Activated naive CD8-positive, alpha-beta T cell treated with anti-CD3 and anti-CD28 coated beads, Interleukin-2, amount 50 U/mL, for 24 hours (primary cell): ENCODE data around the gene DPY30.
"Not testable (repeated sequence)": the region's sequence is repeated elsewhere in the genome, so short reads cannot be mapped to it uniquely, and the experiment has no call there.

ENCODE experiments used
- ATAC-seq: fragments of 150-1000 bp; cut with Tn5 transposase; one replicate; pipeline ENCODE4 v1.10.0; 2021
- DNase-seq: peaks from one replicate; pipeline ENCODE4 v3.0.0; 2021
- H3K27ac Mint-ChIP-seq: one replicate; pipeline ENCODE4 v1.8.0; 2021; ENCODE audit warnings: mild to moderate bottlenecking, mixed read lengths
- H3K27me3 Mint-ChIP-seq: one replicate; pipeline ENCODE4 v1.8.0; 2021; ENCODE audit warnings: mixed read lengths
- H3K36me3 Mint-ChIP-seq: one replicate; pipeline ENCODE4 v1.8.0; 2021; ENCODE audit warnings: low read depth, mixed read lengths
- H3K4me1 Mint-ChIP-seq: one replicate; pipeline ENCODE4 v1.8.0; 2021; ENCODE audit warnings: mixed read lengths
- H3K4me3 Mint-ChIP-seq: one replicate; pipeline ENCODE4 v1.8.0; 2021; ENCODE audit warnings: mild to moderate bottlenecking, moderate library complexity, mixed read lengths
- H3K9me3 Mint-ChIP-seq: one replicate; pipeline ENCODE4 v1.8.0; 2021; ENCODE audit warnings: mixed read lengths

DPY30 gene

DNA sequence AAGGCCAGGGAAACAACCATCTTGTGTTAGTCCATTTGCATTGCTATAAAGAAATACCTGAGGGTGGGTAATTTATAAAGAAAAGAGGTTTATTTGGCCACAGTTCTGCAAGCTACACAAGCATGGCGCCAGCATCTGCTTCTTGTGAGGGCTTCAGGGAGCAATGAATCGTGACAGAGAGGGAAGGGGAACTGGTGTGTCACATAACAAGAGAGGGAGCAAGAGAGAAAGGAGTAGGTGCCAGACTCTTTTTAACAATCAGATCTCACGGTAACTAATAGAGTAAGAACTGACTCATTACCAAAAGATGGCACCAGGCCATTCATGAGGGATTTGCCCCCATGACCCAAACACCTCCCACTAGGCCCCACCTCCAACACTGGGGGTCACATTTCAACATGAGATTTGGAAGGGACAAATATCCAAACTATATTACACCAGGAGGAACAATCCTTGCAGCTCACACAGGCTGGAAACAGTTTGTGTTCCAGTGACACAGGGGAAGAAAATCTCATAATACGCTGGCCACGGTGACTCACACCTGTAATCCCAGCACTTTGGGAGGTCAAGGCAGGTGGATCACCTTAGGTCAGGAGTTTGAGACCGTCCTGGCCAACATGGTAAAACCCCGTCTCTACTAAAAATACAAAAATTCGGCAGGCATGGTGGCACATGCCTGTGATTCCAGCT, 5.3 kb downstream of the DPY30 start:
- not testable (repeated sequence) for H3K27me3 Mint-ChIP-seq, H3K4me3 Mint-ChIP-seq, ATAC-seq, DNase-seq, H3K9me3 Mint-ChIP-seq
- Mint-ChIP-seq H3K36me3 (peaks cover 17% of the 10 kb centered on the region), H3K4me1 (peaks cover 19% of the 10 kb centered on the region), H3K27ac (peak overlapping the region; percentile 28)

GRCh38 chr2:32018789-32019482, 20.7 kb downstream of the DPY30 start:
- not testable (repeated sequence) for H3K27me3 Mint-ChIP-seq, H3K4me3 Mint-ChIP-seq, H3K4me1 Mint-ChIP-seq, H3K9me3 Mint-ChIP-seq, H3K27ac Mint-ChIP-seq, DNase-seq, ATAC-seq, H3K36me3 Mint-ChIP-seq

- Mint-ChIP-seq H3K9me3 (no peaks in the 10 kb centered on the region), H3K4me1 (peaks cover 24% of the 10 kb centered on the region), H3K4me3 (no peak overlapping the region), H3K27me3 (no peaks in the 10 kb centered on the region), H3K36me3 (peaks cover 8% of the 10 kb centered on the region), H3K27ac (peak overlapping the region; percentile 17)
- no peak for ATAC-seq
- no peak for DNase-seq
These were observed 26.7 kb downstream of the DPY30 start for GRCh38 chr2:32012872-32013271.

GRCh38 chr2:32011485-32011960, 28.1 kb downstream of the DPY30 start:
- H3K9me3 Mint-ChIP-seq = peaks cover 4% of the 10 kb centered on the region
- no peak for ATAC-seq
- H3K27me3 Mint-ChIP-seq = no peaks in the 10 kb centered on the region
- H3K4me3 Mint-ChIP-seq = peak overlapping the region; percentile 84
- peak overlapping the region; percentile 92 for H3K27ac Mint-ChIP-seq
- H3K36me3 Mint-ChIP-seq = peaks cover 13% of the 10 kb centered on the region
- H3K4me1 Mint-ChIP-seq = peaks cover 34% of the 10 kb centered on the region
- no peak for DNase-seq

GRCh38 chr2:32010670-32011484, 28.7 kb downstream of the DPY30 start, which contains the start of gene MEMO1:
MEMO1 (minus strand) TSS chr2:32011008; CDS start chr2:32010247, 761 bp downstream.
- DNase-seq = peak; percentile 96
- peaks cover 12% of the 10 kb centered on the region for H3K36me3 Mint-ChIP-seq
- H3K9me3 Mint-ChIP-seq = peaks cover 4% of the 10 kb centered on the region
- peaks cover 39% of the 10 kb centered on the region for H3K4me1 Mint-ChIP-seq
- H3K27me3 Mint-ChIP-seq = no peaks in the 10 kb centered on the region
- H3K27ac Mint-ChIP-seq = peak within 1 kb of the TSS; percentile 92
- ATAC-seq = peak; percentile 82
- peak within 1 kb of the TSS; percentile 96 for H3K4me3 Mint-ChIP-seq

- not testable (repeated sequence) for H3K27ac Mint-ChIP-seq, H3K27me3 Mint-ChIP-seq, H3K9me3 Mint-ChIP-seq
- peak; percentile 59 for DNase-seq
- Mint-ChIP-seq H3K4me3 (peak overlapping the region; percentile 36), H3K4me1 (peaks cover 45% of the 10 kb centered on the region), H3K36me3 (peaks cover 15% of the 10 kb centered on the region)
- peak; percentile 79 for ATAC-seq
These were observed 29.3 kb downstream of the DPY30 start for GRCh38 chr2:32010280-32010669.

- Mint-ChIP-seq H3K27ac (peak overlapping the region; percentile 96), H3K4me1 (peaks cover 50% of the 10 kb centered on the region), H3K9me3 (peaks cover 4% of the 10 kb centered on the region), H3K36me3 (peaks cover 18% of the 10 kb centered on the region), H3K27me3 (no peaks in the 10 kb centered on the region), H3K4me3 (peak overlapping the region; percentile 96)
- DNase-seq (peak; percentile 55), ATAC-seq (peak; percentile 9)
These were observed 29.9 kb downstream of the DPY30 start for GRCh38 chr2:32009516-32010256.

DNA sequence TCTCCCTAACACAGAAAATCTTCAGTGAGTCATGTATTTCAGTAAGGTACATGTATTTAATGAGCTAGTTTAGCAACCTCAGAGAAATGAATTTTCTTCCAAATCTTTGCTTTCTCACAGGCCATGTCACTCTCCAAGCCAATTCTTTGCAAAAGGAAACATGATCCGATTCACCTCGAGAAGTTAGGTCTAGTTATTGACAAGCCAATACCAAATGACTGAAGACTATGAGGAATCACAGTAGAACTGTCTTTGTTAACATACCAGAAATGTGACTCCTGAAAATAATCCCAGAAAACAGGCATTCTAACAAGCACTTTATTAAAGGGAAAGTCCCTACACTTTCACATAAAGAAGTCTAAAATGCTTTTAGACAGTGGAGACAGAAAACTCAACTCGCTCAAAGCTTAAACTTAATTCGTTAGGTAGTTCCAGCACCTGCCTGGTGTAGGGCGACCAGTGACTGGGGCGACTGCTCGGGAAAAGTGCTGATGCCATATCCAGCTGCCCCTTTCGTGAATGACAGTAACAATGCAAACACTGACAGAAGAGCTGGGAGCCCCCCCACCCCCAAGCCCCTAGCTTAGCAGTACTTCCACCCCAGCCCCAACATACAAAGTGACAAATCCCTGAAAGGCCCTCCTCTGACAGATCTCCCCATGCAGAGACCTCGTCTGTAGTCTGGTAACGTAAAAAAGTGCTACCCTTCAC, 30.6 kb downstream of the DPY30 start:
- H3K4me1 Mint-ChIP-seq = peaks cover 55% of the 10 kb centered on the region
- peak overlapping the region; percentile 96 for H3K4me3 Mint-ChIP-seq
- ATAC-seq (no peak), DNase-seq (peak; percentile 22)
- H3K36me3 Mint-ChIP-seq = peaks cover 18% of the 10 kb centered on the region
- peak overlapping the region; percentile 96 for H3K27ac Mint-ChIP-seq
- H3K9me3 Mint-ChIP-seq = peaks cover 4% of the 10 kb centered on the region
- no peaks in the 10 kb centered on the region for H3K27me3 Mint-ChIP-seq

DNA sequence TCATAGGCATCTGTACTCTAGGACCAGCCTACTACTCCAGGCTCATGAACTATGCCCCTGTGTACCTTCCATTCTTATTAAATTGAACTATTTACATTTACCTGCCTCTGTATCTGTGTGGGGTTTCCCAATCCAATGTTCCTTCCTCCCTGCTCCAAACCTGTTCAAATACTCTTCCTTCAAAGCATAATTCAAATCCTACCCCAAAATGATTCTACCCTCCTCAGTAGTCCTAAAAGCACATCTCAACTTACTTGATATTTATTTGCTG, 32.5 kb downstream of the DPY30 start:
- no peak for ATAC-seq
- no peaks in the 10 kb centered on the region for H3K27me3 Mint-ChIP-seq
- H3K4me3 Mint-ChIP-seq = peak overlapping the region; percentile 24
- H3K36me3 Mint-ChIP-seq = peaks cover 18% of the 10 kb centered on the region
- no peak overlapping the region for H3K27ac Mint-ChIP-seq
- H3K9me3 Mint-ChIP-seq = peaks cover 4% of the 10 kb centered on the region
- no peak for DNase-seq
- H3K4me1 Mint-ChIP-seq = peaks cover 59% of the 10 kb centered on the region

- ATAC-seq (no peak), DNase-seq (no peak)
- peaks cover 54% of the 10 kb centered on the region for H3K4me1 Mint-ChIP-seq
- peaks cover 24% of the 10 kb centered on the region for H3K36me3 Mint-ChIP-seq
- H3K27ac Mint-ChIP-seq = no peak overlapping the region
- no peaks in the 10 kb centered on the region for H3K27me3 Mint-ChIP-seq
- no peak overlapping the region for H3K4me3 Mint-ChIP-seq
- peaks cover 4% of the 10 kb centered on the region for H3K9me3 Mint-ChIP-seq
These were observed 34.1 kb downstream of the DPY30 start for GRCh38 chr2:32005371-32005976.

DNA sequence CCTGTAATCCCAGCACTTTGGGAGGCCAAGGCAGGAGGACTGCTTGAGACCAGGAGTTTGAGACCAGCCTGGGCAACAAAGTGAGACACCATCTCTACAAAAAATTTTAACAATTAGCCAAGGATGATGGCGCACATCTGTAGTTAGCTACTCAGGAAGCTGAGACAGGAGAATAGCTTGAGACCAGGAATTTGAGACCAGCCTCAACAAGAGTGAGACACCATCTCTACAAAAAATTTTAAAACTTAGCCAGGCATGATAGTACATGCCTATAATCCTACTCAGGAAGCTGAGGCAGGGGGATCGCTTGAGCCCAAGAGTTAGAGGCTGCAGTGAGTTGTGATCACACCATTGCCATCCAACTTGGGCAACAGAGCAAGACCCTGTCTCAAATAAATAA, 35.8 kb downstream of the DPY30 start:
- Mint-ChIP-seq H3K9me3 (peaks cover 4% of the 10 kb centered on the region), H3K4me3 (no peak overlapping the region), H3K27me3 (no peaks in the 10 kb centered on the region), H3K27ac (no peak overlapping the region), H3K4me1 (peaks cover 62% of the 10 kb centered on the region), H3K36me3 (peaks cover 25% of the 10 kb centered on the region)
- ATAC-seq (no peak), DNase-seq (no peak)

- peaks cover 22% of the 10 kb centered on the region for H3K36me3 Mint-ChIP-seq
- peaks cover 4% of the 10 kb centered on the region for H3K9me3 Mint-ChIP-seq
- peaks cover 60% of the 10 kb centered on the region for H3K4me1 Mint-ChIP-seq
- ATAC-seq (no peak), DNase-seq (no peak)
- no peak overlapping the region for H3K27ac Mint-ChIP-seq
- H3K4me3 Mint-ChIP-seq = no peak overlapping the region
- H3K27me3 Mint-ChIP-seq = no peaks in the 10 kb centered on the region
These were observed 37.2 kb downstream of the DPY30 start for GRCh38 chr2:32002406-32002805.

DNA sequence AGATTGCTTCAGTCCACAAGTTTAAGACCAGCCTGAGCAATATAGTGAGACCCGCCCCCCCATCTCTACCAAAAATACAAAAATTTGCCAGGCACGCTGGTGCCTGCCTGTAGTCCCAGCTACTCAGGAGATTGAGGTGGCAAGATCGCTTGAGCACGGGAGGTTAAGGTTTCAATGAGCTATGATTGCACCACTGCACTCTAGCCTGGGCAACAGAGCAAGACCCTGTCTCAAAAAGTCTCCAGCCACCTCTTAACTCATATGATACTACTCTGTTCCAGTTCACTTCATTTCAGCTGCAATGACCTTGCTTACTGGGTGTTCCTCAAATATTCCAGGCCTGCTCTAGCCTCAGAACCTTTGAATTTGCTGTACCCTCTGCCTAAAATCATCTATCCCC, 40.2 kb downstream of the DPY30 start:
- H3K36me3 Mint-ChIP-seq = peaks cover 13% of the 10 kb centered on the region
- no peak overlapping the region for H3K4me3 Mint-ChIP-seq
- peaks cover 56% of the 10 kb centered on the region for H3K4me1 Mint-ChIP-seq
- H3K27me3 Mint-ChIP-seq = no peaks in the 10 kb centered on the region
- DNase-seq = no peak
- no peak overlapping the region for H3K27ac Mint-ChIP-seq
- H3K9me3 Mint-ChIP-seq = no peaks in the 10 kb centered on the region
- no peak for ATAC-seq
